IMR-90 (cell line): ENCODE results near the gene CXCR3. TPM values are rescaled to one million over a fixed set of nuclear protein-coding genes. Genes with fewer than 3 reads are reported as not detected.

ENCODE experiments used
- ATAC-seq: fragments of 200-7000 bp; cut with Tn5 transposase; 2 replicates; pipeline ENCODE4 v1.9.1; 2020; ENCODE audit warnings: low read depth, mild to moderate bottlenecking, moderate library complexity
- BruUV-seq: library from RNA; stranded (reverse); fragments of 400-500 nt; replicated peaks from 2 replicates; lab custom pipeline; 2021; lab: Mats Ljungman, UMichigan
- CTCF ChIA-PET: fragments of 300-600 bp; formaldehyde crosslinking; extraction: SDS; loops from one replicate; lab custom pipeline; 2021; ENCODE audit warnings: antibody characterized with exemption; lab: Yijun Ruan, JAX
- POLR2A ChIA-PET: fragments of 300-600 bp; sonication (Branson Sonifier 250); formaldehyde crosslinking; loops from one replicate; lab custom pipeline; 2022; ENCODE audit warnings: antibody characterized with exemption; ENCODE audit not compliant: unreplicated experiment; lab: Charles Lee
- DNase-seq: peaks from one replicate; pipeline ENCODE4 v3.0.0; 2013
- H2AFZ ChIP-seq: replicated peaks from 2 replicates; pipeline ENCODE3; 2013; ENCODE audit warnings: low read length, mild to moderate bottlenecking; ENCODE audit not compliant: poor library complexity
- H2AK5ac ChIP-seq: 2 replicates; pipeline ENCODE4 v1.6.1; 2013; ENCODE audit warnings: low read depth, low read length, inconsistent platforms
- H2AK9ac ChIP-seq: replicated peaks from 2 replicates; pipeline ENCODE3; 2013; ENCODE audit warnings: mild to moderate bottlenecking, low read depth, low read length, moderate library complexity; ENCODE audit not compliant: poor library complexity
- H2BK120ac ChIP-seq: 2 replicates; pipeline ENCODE4 v1.6.1; 2013; ENCODE audit warnings: low read depth, low read length, inconsistent platforms
- H2BK15ac ChIP-seq: 3 replicates; pipeline ENCODE4 v1.6.1; 2013; ENCODE audit warnings: low read depth, low read length, inconsistent platforms
- H2BK20ac ChIP-seq: 2 replicates; pipeline ENCODE4 v1.6.1; 2013; ENCODE audit warnings: low read depth, mild to moderate bottlenecking, inconsistent platforms, low read length, moderate library complexity
- H2BK5ac ChIP-seq: 2 replicates; pipeline ENCODE4 v1.6.1; 2013; ENCODE audit warnings: mild to moderate bottlenecking, low read depth, low read length, inconsistent platforms; ENCODE audit not compliant: poor library complexity, severe bottlenecking
- H3K14ac ChIP-seq: replicated peaks from 2 replicates; pipeline ENCODE4 v1.6.1; 2013; ENCODE audit warnings: low read depth, low read length, inconsistent platforms
- H3K18ac ChIP-seq: 2 replicates; pipeline ENCODE4 v1.6.1; 2013; ENCODE audit warnings: low read depth, low read length, control low read depth
- H3K23ac ChIP-seq: 2 replicates; pipeline ENCODE4 v1.6.1; 2013; ENCODE audit warnings: low read depth, low read length, inconsistent platforms
- H3K27ac ChIP-seq: 2 replicates; pipeline ENCODE4 v1.5.1; 2013; ENCODE audit warnings: mild to moderate bottlenecking, control low read depth, low read length; ENCODE audit not compliant: insufficient read depth
- H3K27me3 ChIP-seq: 2 replicates; pipeline ENCODE4 v1.6.1; 2013; ENCODE audit warnings: low read length; ENCODE audit not compliant: control insufficient read depth, insufficient read depth
- H3K36me3 ChIP-seq: 2 replicates; pipeline ENCODE4 v1.6.1; 2013; ENCODE audit warnings: low read length, mixed read lengths; ENCODE audit not compliant: control insufficient read depth, insufficient read depth
- H3K4ac ChIP-seq: 2 replicates; pipeline ENCODE4 v1.6.1; 2013; ENCODE audit warnings: low read depth, low read length, inconsistent platforms
- H3K4me1 ChIP-seq: 2 replicates; pipeline ENCODE4 v1.6.1; 2013; ENCODE audit warnings: low read length, mixed read lengths; ENCODE audit not compliant: control insufficient read depth, insufficient read depth
- H3K4me2 ChIP-seq: 2 replicates; pipeline ENCODE4 v1.6.1; 2013; ENCODE audit warnings: low read depth, mild to moderate bottlenecking, control low read depth, low read length, moderate library complexity
- H3K4me3 ChIP-seq: 2 replicates; pipeline ENCODE4 v1.5.1; 2013; ENCODE audit warnings: low read depth, mild to moderate bottlenecking, control low read depth, low read length, moderate library complexity; ENCODE audit not compliant: insufficient read depth
- H3K56ac ChIP-seq: 2 replicates; pipeline ENCODE4 v1.6.1; 2013; ENCODE audit warnings: low read length, inconsistent platforms; ENCODE audit not compliant: insufficient read depth; ENCODE audit errors: extremely low read depth
- H3K79me1 ChIP-seq, 2 experiments: 2 replicates each; pipeline ENCODE4 v1.6.1; 2013; ENCODE audit warnings: low read length in 2 of 2, inconsistent platforms in 1 of 2, low read depth in 1 of 2
- H3K9ac ChIP-seq: 2 replicates; pipeline ENCODE4 v1.6.1; 2013; ENCODE audit warnings: low read depth, low read length, control low read depth
- H3K9me1 ChIP-seq: 2 replicates; pipeline ENCODE4 v1.6.1; 2013; ENCODE audit warnings: low read length, inconsistent platforms; ENCODE audit not compliant: insufficient read depth
- H3K9me3 ChIP-seq: 2 replicates; pipeline ENCODE4 v1.6.1; 2013; ENCODE audit warnings: low read length; ENCODE audit not compliant: control insufficient read depth, insufficient read depth
- H4K20me1 ChIP-seq: 2 replicates; pipeline ENCODE4 v1.6.1; 2013; ENCODE audit warnings: low read length, inconsistent platforms; ENCODE audit not compliant: insufficient read depth
- H4K5ac ChIP-seq: 2 replicates; pipeline ENCODE4 v1.6.1; 2013; ENCODE audit warnings: mild to moderate bottlenecking, low read depth, low read length, control low read depth
- H4K8ac ChIP-seq, 2 experiments: 2 replicates each; pipeline ENCODE4 v1.6.1; 2013; ENCODE audit warnings: low read depth in 2 of 2, low read length in 2 of 2, control low read depth in 1 of 2, inconsistent platforms in 1 of 2
- H4K91ac ChIP-seq: 2 replicates; pipeline ENCODE4 v1.6.1; 2013; ENCODE audit warnings: low read depth, low read length, inconsistent platforms; ENCODE audit not compliant: insufficient read depth
- BHLHE40 ChIP-seq: fragments of 150-350 bp; IDR thresholded peaks from 2 replicates; pipeline ENCODE4 v1.6.1; 2016; ENCODE audit warnings: mild to moderate bottlenecking, low read depth, low read length
- CEBPB ChIP-seq: IDR thresholded peaks from 2 replicates; pipeline ENCODE4 v1.6.1; 2012; ENCODE audit warnings: low read depth, low read length, improper control_type of control experiment
- CHD1 ChIP-seq: IDR thresholded peaks from 2 replicates; pipeline ENCODE4 v1.6.1; 2012; ENCODE audit warnings: low read depth, low read length, improper control_type of control experiment
- FOS ChIP-seq: fragments of 150-350 bp; IDR thresholded peaks from 2 replicates; pipeline ENCODE4 v1.6.1; 2016; ENCODE audit warnings: low read depth, low read length
- MAFK ChIP-seq: IDR thresholded peaks from 2 replicates; pipeline ENCODE4 v1.6.1; 2012; ENCODE audit warnings: low read depth, low read length, improper control_type of control experiment
- MAZ ChIP-seq: IDR thresholded peaks from 2 replicates; pipeline ENCODE4 v1.6.1; 2012; ENCODE audit warnings: low read depth, mild to moderate bottlenecking, low read length, improper control_type of control experiment, moderate library complexity, borderline replicate concordance
- MXI1 ChIP-seq: IDR thresholded peaks from 2 replicates; pipeline ENCODE4 v1.6.1; 2012; ENCODE audit warnings: low read depth, mild to moderate bottlenecking, low read length, moderate library complexity, borderline replicate concordance
- NFE2L2 ChIP-seq: fragments of 150-350 bp; IDR thresholded peaks from 2 replicates; pipeline ENCODE4 v1.6.1; 2016; ENCODE audit warnings: low read depth, mild to moderate bottlenecking, low read length
- RAD21 ChIP-seq: IDR thresholded peaks from 2 replicates; pipeline ENCODE4 v1.6.1; 2012; ENCODE audit warnings: low read length, improper control_type of control experiment
- RCOR1 ChIP-seq: IDR thresholded peaks from 2 replicates; pipeline ENCODE4 v1.6.1; 2012; ENCODE audit warnings: mild to moderate bottlenecking, low read length, improper control_type of control experiment; ENCODE audit not compliant: insufficient replicate concordance
- RFX5 ChIP-seq: IDR thresholded peaks from 2 replicates; pipeline ENCODE4 v1.8.0; 2012; ENCODE audit warnings: low read depth, mild to moderate bottlenecking, low read length, moderate library complexity
- SMC3 ChIP-seq: fragments of 150-350 bp; IDR thresholded peaks from 2 replicates; pipeline ENCODE4 v1.6.1; 2016; ENCODE audit warnings: low read depth, mild to moderate bottlenecking, antibody characterized with exemption, low read length, moderate library complexity
- USF2 ChIP-seq: fragments of 150-350 bp; IDR thresholded peaks from 2 replicates; pipeline ENCODE4 v1.6.1; 2017; ENCODE audit warnings: mild to moderate bottlenecking, antibody characterized with exemption, low read length, low read depth
- WGBS, 2 experiments: methylation state at CpG; one replicate each; pipeline versions ENCODE4 v1.1.5 to v1.1.7; 2013; ENCODE audit warnings: missing lambda C conversion rate in 2 of 2; ENCODE audit not compliant: insufficient read length in 1 of 2; ENCODE audit errors: extremely low coverage in 2 of 2; 5-methylcytosine and 5-hydroxymethylcytosine counted together
- dilution Hi-C: fragments of 300-500 bp; cut with HindIII; formaldehyde crosslinking; loops from one replicate; pipeline ENCODE4 v1.14.3; 2018; ENCODE audit warnings: low sequenced_read_pairs; ENCODE audit not compliant: unreplicated experiment
- in situ Hi-C: fragments of 300-500 bp; cut with MboI; formaldehyde crosslinking; loops from 3 replicates; pipeline ENCODE4 v1.14.3; 2019; ENCODE audit warnings: low sequenced_read_pairs, inconsistent platforms, mixed read lengths
- intact Hi-C: fragments of 100-400 bp; cut with micrococcal nuclease; formaldehyde crosslinking; loops from 2 replicates; pipeline ENCODE4 v1.10.0; 2022
- polyA plus RNA-seq, 3 experiments: library from polyadenylated mRNA; depleted of rRNA; stranded (reverse); fragments of >200 nt; gene quantifications; 2 replicates each; pipeline ENCODE4 v1.2.3, GENCODE V29; 2012; ENCODE audit warnings: low replicate concordance in 1 of 3
- total RNA-seq: library from RNA; depleted of rRNA; stranded (reverse); fragments of >200 nt; gene quantifications from 2 replicates; pipeline ENCODE4 v1.2.3, GENCODE V29; 2012
- TF ChIP-seq, protein P1 (sequence below): conservative IDR thresholded peaks from 2 replicates; pipeline ENCODE4 v1.5.1; 2012; ENCODE audit warnings: mild to moderate bottlenecking, low read depth, low read length, improper control_type of control experiment
- TF ChIP-seq, protein P2 (sequence below): fragments of 150-350 bp; IDR thresholded peaks from 2 replicates; pipeline ENCODE4 v1.6.1; 2016; ENCODE audit warnings: low read depth, mild to moderate bottlenecking, low read length, moderate library complexity, borderline replicate concordance

Gene CXCR3
- total and polyA plus RNA-seq, 2 of the 4 experiments (the other 2 are of a cell fraction), result not detected

DNA sequence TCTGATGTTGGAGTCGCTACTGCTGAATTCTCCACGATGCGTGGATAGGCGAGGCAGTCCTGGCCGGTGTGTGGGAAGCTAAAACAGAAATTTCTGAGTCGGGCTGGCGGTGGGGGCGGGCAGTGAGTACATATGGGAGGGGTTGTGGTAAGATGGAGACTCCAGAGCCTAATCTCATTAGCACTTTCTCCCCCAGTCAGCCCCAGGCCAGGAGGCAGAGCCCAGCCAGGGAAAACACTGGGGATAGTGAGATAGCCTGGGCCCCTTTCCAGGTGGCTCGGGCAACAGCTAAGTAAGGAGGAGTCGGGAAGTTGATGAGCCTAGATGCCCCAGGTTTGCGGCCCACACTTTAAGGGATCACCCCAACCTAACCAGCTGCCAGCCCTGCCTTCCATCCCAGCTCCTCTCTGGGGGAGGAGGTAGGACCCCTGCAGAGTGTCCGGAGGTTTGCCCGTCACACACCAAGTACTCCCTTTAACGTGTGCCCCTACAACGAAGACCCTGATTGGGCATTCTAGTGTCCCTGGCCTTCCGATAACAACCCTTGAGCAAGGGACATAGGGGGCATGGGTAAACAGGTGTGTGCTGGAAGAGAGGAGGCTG lies 46.7 kb upstream of the CXCR3 start:
- H3K23ac ChIP-seq, result no peak overlapping the region
- no TSS peak for BruUV-seq
- in situ Hi-C loops (loop anchor here (25.0 kb wide), 1 partner anchor 197 kb away; no protein-coding TSS in a partner anchor), dilution Hi-C loops (no loop called here), intact Hi-C loops (no loop called here)
- H3K9me1 ChIP-seq, result no peaks in the 10 kb centered on the region
- H3K4ac ChIP-seq, result no peak overlapping the region
- no peak overlapping the region for H3K9ac ChIP-seq
- POLR2A ChIA-PET, result no interaction called here
- no peak overlapping the region for H2AK9ac ChIP-seq
- no CpG with 5 or more reads among the region's 16 CpGs for WGBS, 2 experiments
- no peak overlapping the region for H3K56ac ChIP-seq
- H3K14ac ChIP-seq, result no peak overlapping the region
- CTCF ChIA-PET, result no interaction called here
- H4K8ac ChIP-seq, result no peak overlapping the region
- H3K27ac ChIP-seq, result no peak overlapping the region
- H4K20me1 ChIP-seq, result no peaks in the 10 kb centered on the region
- no peaks in the 10 kb centered on the region; the same call in 1 of the 2 replicates for H3K27me3 ChIP-seq
- no peaks in the 10 kb centered on the region for H3K4me1 ChIP-seq
- no peaks in the 10 kb centered on the region for H3K36me3 ChIP-seq
- H4K91ac ChIP-seq, result no peak overlapping the region
- no peak overlapping the region for H2BK120ac ChIP-seq
- H2BK15ac ChIP-seq, result no peak overlapping the region
- ATAC-seq (no peak), DNase-seq (no peak)
- no peak overlapping the region for H3K4me2 ChIP-seq
- H4K5ac ChIP-seq, result no peak overlapping the region
- H2BK20ac ChIP-seq, result no peak overlapping the region
- H2BK5ac ChIP-seq, result no peak overlapping the region
- H3K4me3 ChIP-seq, result no peak overlapping the region
- H2AK5ac ChIP-seq, result no peak overlapping the region
- no peak overlapping the region for H2AFZ ChIP-seq
- TF ChIP-seq, protein P1, sequence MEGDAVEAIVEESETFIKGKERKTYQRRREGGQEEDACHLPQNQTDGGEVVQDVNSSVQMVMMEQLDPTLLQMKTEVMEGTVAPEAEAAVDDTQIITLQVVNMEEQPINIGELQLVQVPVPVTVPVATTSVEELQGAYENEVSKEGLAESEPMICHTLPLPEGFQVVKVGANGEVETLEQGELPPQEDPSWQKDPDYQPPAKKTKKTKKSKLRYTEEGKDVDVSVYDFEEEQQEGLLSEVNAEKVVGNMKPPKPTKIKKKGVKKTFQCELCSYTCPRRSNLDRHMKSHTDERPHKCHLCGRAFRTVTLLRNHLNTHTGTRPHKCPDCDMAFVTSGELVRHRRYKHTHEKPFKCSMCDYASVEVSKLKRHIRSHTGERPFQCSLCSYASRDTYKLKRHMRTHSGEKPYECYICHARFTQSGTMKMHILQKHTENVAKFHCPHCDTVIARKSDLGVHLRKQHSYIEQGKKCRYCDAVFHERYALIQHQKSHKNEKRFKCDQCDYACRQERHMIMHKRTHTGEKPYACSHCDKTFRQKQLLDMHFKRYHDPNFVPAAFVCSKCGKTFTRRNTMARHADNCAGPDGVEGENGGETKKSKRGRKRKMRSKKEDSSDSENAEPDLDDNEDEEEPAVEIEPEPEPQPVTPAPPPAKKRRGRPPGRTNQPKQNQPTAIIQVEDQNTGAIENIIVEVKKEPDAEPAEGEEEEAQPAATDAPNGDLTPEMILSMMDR, result no peak
- no peak for TF ChIP-seq SMC3
- no peak for TF ChIP-seq RCOR1
- no peak for TF ChIP-seq MXI1
- no peak for TF ChIP-seq RFX5
- no peak for TF ChIP-seq RAD21
- TF ChIP-seq CHD1, result no peak
- TF ChIP-seq BHLHE40, result no peak
- no peak for TF ChIP-seq FOS
- TF ChIP-seq NFE2L2, result no peak
- TF ChIP-seq USF2, result no peak
- TF ChIP-seq, protein P2, sequence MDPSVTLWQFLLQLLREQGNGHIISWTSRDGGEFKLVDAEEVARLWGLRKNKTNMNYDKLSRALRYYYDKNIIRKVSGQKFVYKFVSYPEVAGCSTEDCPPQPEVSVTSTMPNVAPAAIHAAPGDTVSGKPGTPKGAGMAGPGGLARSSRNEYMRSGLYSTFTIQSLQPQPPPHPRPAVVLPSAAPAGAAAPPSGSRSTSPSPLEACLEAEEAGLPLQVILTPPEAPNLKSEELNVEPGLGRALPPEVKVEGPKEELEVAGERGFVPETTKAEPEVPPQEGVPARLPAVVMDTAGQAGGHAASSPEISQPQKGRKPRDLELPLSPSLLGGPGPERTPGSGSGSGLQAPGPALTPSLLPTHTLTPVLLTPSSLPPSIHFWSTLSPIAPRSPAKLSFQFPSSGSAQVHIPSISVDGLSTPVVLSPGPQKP, result no peak
- TF ChIP-seq MAFK, result no peak
- no peak for TF ChIP-seq MAZ
- no peak for TF ChIP-seq CEBPB
- no peaks in the 10 kb centered on the region for H3K79me1 ChIP-seq
- peaks cover 2% of the 10 kb centered on the region; the same call in 1 of the 2 replicates for H3K9me3 ChIP-seq
- no peak overlapping the region for H3K18ac ChIP-seq
